ENCODE results near the gene EXOSC2.

DNA sequence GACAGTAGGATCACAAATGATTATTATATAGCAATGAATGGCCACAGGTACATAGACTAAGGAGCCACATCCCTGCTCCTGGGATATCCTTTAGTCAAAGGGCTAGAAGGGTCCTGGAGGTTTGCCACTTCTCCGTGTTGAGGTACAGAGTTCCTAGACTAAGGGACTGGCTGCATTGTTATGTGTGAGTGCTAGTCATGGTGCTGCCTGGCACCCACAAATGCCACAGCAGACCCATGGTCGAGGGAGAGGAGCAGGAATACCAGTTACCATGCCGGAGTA is 47.4 kb downstream of the EXOSC2 start:
- TF ChIP-seq, protein P1, sequence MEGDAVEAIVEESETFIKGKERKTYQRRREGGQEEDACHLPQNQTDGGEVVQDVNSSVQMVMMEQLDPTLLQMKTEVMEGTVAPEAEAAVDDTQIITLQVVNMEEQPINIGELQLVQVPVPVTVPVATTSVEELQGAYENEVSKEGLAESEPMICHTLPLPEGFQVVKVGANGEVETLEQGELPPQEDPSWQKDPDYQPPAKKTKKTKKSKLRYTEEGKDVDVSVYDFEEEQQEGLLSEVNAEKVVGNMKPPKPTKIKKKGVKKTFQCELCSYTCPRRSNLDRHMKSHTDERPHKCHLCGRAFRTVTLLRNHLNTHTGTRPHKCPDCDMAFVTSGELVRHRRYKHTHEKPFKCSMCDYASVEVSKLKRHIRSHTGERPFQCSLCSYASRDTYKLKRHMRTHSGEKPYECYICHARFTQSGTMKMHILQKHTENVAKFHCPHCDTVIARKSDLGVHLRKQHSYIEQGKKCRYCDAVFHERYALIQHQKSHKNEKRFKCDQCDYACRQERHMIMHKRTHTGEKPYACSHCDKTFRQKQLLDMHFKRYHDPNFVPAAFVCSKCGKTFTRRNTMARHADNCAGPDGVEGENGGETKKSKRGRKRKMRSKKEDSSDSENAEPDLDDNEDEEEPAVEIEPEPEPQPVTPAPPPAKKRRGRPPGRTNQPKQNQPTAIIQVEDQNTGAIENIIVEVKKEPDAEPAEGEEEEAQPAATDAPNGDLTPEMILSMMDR (IDR thresholded peaks at IDR 0.05), result no peak
- TF ChIP-seq EZH2 (IDR thresholded peaks at IDR 0.05), result no peak
